HG02943 (cell line): ENCODE data around the gene TTC16.

ENCODE experiments used
- ATAC-seq: cut with Tn5 transposase; IDR thresholded peaks from one replicate; pipeline ENCODE4 v1.9.1; 2021; ENCODE audit warnings: mild to moderate bottlenecking, low read depth, moderate library complexity; ENCODE audit not compliant: unreplicated experiment

Gene TTC16

GRCh38 chr9:127716412-127716811 lies 533 bp downstream of the TTC16 start:
- ATAC-seq, result no peak

GRCh38 chr9:127717766-127718165 lies 1.9 kb downstream of the TTC16 start:
- no peak for ATAC-seq

GRCh38 chr9:127720031-127720864 lies 4.4 kb downstream of the TTC16 start:
- no peak for ATAC-seq

- ATAC-seq, result no peak
These were observed 5.0 kb downstream of the TTC16 start for GRCh38 chr9:127720865-127721227.

- ATAC-seq, result no peak
These were observed 5.5 kb downstream of the TTC16 start for GRCh38 chr9:127721391-127721821.

- no peak for ATAC-seq
These were observed 6.3 kb downstream of the TTC16 start for GRCh38 chr9:127722055-127722745.

GRCh38 chr9:127723013-127723412 lies 7.1 kb downstream of the TTC16 start:
- ATAC-seq, result no peak

GRCh38 chr9:127723444-127723843 lies 7.6 kb downstream of the TTC16 start:
- no peak for ATAC-seq

GRCh38 chr9:127724012-127724411 lies 8.1 kb downstream of the TTC16 start:
- no peak for ATAC-seq

- no peak for ATAC-seq
These were observed 11.0 kb downstream of the TTC16 start for GRCh38 chr9:127726871-127727270.

- no peak for ATAC-seq
These were observed 12.9 kb downstream of the TTC16 start for GRCh38 chr9:127728808-127729207.

GRCh38 chr9:127729522-127730256 lies 13.8 kb downstream of the TTC16 start:
- no peak for ATAC-seq

GRCh38 chr9:127730262-127730661 lies 14.4 kb downstream of the TTC16 start:
- ATAC-seq, result no peak

GRCh38 chr9:127730799-127731410 lies 15.0 kb downstream of the TTC16 start:
- no peak for ATAC-seq

- ATAC-seq, result no peak
These were observed 16.1 kb downstream of the TTC16 start for GRCh38 chr9:127731938-127732337.

GRCh38 chr9:127732444-127732843 lies 16.6 kb downstream of the TTC16 start:
- ATAC-seq, result no peak

GRCh38 chr9:127733614-127734013 lies 17.7 kb downstream of the TTC16 start:
- no peak for ATAC-seq

GRCh38 chr9:127734247-127734746 lies 18.4 kb downstream of the TTC16 start:
- no peak for ATAC-seq

GRCh38 chr9:127734747-127735529 lies 19.1 kb downstream of the TTC16 start, which contains the start of gene TOR2A:
Gene TOR2A (minus strand): TSS chr9:127735294. CDS start chr9:127735270, 24 bp downstream.
- ATAC-seq, result peak; percentile 82
